GM21447 (cell line): ENCODE results near the gene DCC.

ENCODE experiments used
- ATAC-seq: cut with Tn5 transposase; IDR thresholded peaks from one replicate; pipeline ENCODE4 v1.9.1; 2021; ENCODE audit not compliant: unreplicated experiment

Gene DCC

DNA sequence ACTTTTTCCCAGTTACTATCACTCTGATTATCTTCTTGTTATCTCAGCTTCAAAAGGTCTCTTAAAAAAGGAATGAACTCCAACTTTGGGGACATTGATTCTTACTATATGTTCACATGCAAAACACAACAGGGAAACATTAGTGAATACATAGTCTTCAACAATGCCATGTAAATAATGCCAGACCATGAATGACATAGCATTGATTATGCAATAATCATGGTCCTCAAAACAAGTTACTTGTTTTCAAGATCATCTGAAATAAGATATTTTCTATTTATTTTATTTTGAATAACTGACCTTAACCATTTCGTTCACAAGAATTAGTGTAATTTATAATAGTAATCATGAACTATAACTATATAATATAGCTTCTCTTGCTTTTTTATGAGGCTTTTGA is 982.2 kb downstream of the DCC start:
- no peak for ATAC-seq

DNA sequence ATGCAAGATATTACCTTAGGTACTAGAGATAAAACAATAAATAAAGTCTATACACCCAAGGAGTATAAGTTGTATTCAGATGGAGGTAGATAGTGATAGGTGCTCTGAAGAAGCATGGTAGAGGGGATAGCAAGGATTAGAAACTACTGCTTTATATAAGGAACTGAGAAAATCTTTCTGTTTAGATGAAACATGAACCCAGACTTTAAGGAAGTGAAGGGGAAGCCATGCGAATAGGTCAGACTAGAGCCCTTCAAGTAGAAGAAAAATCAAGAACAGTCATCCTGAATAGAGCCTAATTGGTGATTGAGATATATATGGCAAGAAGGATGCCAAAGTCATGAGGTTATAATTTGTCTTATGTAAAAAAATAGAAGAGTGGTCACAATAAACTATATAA is 984.4 kb downstream of the DCC start:
- ATAC-seq: no peak

DNA sequence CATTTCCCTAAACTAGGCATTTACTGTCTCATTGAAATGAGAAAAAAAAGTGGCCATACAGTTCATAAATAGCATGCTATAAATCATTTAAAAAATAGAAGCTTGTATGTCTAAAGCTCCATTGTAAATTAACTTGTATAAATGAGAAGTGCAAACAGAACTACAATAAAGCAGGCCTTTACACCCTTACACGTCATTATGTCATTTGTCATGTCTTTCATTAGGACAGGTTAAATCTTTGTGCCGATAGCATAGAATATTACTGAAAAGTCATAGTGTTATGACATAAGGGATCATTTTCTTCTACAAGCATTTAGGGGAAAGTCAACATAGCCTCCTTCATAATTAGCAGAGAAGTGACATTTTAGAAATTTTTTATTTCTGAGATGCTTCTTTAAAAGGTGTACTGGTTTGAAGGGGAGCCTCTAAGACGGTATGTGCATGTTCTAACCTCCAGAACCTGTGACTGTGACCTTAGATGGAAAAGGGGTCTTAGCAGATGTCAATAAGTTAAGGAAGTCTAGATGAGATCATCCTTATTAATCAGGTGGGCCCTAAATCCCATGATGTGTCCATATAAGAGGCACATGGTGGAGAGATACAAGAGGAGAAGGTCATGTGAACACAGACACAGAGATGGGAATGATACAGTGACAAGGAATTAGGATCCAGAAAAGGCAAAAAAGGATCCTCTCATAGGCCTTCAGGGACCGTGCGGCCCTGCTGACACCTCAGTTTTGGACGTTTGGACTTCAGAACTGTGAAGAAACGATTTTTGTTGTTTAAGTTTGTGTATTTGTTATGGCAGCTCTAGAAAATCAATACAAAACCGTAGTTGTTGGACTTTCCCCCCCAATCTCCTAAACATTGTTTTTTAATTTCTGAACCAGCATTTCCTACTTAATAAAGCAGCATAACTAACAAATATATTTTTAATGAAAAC is 1020.8 kb downstream of the DCC start:
- no peak for ATAC-seq

DNA sequence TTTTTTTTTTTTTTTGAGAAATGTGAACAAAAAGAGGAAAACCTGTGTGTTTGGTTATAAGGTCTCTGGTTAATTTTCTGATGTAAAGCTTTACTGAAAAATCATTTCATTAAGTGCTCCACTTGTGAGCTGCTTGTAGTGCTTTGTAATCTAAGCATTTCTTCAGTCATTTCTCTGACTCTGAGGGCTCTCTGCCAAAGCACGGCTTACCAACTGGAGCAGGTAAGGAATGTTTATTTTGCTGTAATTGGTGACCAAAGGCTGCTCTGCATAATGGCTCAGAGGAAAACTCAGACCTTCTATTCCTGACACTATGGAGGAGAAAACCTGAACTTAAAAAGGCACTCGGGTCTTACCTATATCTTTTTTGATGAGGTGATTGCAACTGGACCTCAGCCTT is 1035.6 kb downstream of the DCC start:
- ATAC-seq: no peak

DNA sequence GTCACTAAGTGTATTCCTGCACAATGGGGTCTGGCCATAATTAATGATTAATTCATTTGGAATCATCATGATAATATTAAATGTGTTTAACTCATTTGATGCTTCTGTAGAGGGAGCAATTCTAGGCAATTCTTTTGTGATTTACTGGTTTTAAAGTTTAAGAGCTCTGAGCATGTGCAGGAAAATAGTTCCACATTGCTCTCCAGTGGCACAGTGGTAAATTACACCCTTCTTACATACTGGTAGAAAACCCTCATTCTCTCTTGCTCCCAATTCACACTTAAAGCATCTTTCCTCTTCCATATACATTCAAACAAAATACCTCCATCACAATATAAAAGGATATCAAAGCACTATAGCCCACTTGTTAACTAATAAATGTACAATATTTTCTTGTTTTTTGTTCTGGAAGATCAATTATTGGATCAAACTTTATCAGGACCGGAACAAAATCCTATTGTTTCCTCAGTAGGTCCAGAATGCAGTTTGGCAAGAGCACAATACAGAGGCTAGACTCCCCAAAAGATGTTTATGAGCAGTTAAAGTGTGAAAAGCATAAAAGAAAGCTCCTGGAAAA is 1040.2 kb downstream of the DCC start:
- ATAC-seq: no peak

DNA sequence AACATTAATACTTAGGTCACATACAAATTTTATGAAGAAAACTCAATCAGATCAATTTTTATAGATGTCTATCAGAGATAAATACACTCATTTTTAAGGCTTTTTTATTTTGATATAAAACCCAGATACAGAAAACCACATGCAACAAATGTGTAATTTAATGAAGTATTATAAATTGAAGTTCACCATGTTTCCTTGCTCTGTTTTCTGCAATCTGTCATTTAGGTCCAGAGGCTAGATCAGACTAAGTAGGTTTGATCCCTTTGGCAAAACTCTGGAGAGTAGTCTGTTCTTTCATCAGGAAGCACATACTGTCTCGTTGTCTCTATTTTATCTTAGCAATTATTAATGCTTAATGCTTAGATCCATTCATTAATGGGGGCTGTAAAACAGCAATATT is 1042.9 kb downstream of the DCC start:
- ATAC-seq: no peak

DNA sequence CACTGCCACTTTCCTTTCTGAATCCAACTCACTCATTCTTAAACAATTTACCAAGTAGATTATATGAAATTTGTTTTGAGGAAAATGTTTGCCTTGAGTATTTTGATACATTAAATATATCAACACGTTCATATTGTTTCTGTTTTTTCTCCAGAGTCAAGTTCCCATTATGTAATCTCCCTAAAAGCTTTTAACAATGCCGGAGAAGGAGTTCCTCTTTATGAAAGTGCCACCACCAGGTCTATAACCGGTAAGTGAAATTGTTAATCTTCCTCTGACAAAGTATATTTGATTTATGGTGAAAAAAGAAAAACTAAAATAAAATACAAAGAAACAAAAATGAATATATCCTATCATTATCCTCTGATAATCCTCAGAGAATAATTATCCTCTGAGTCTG is 1045.9 kb downstream of the DCC start:
- ATAC-seq: no peak

DNA sequence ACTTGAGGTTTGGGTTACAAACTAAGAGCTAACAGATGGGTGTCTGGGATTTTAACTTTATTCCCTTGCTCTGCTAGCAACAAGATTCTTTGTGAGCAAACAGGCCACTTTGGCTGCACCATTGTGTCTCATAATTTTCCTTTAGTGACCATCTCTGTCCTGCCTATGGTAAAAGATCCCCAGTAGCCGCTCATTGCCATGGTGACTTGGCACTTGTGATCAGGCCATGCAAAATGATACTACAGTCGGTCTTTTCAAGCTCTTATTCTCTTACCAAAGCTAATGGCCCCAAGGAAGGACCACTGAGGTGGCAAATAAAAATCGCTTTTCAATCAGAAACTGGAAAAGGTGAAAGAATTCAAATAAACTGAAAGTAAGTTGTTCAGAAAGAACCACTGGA is 1047.6 kb downstream of the DCC start:
- no peak for ATAC-seq

DNA sequence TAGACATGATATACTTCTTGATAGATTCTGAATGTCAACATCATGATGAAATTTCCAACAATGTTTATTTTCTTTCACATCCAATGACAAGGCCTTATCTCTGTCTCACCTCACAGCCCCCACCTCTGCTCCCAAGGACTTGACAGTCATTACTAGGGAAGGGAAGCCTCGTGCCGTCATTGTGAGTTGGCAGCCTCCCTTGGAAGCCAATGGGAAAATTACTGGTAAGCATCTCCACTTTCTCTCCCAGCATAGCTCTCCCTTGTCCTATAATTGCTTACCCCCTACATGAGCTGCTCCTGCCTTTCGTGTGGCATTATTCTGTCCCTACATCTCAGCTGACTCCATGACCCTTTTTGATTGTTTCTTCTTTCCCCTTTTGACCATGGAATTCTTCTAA is 1062.7 kb downstream of the DCC start:
- no peak for ATAC-seq

DNA sequence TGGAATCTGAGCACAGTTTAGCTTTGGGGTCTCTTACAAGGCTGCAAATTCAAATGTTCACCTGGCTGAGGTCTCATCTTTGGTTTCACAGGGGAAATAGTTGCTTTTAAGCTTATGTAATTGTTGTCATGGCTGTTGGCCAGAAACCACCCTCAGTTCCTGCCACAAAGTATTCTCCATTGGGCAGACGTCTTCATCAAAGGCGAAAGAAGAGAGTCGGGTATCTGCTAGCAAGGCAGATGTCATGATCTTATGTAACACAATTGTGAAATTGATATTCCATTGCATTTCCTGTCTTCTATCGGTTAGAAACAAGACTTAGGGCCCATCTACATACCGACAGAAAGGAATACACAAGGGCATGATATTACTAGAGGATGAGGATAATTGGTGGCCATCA is 1068.3 kb downstream of the DCC start:
- no peak for ATAC-seq

DNA sequence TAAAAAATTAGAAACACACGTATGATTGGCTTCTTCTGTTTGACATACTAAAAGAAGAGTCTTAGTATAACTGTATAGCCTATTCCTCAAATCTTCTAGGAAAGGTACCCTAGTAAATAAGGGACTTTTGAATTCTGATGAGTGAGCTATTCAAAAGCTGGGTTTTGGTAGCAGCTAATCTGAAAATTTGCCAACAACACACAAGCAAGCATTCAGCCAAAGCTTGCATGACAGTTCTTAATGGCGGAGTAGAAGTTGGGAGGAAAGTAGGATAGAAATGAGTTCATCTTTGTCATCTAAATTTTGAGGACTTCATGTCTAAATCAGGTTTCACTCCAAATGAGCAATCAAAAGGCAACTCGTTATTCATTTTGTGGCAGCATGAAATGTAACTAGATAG is 1071.5 kb downstream of the DCC start:
- ATAC-seq: no peak

DNA sequence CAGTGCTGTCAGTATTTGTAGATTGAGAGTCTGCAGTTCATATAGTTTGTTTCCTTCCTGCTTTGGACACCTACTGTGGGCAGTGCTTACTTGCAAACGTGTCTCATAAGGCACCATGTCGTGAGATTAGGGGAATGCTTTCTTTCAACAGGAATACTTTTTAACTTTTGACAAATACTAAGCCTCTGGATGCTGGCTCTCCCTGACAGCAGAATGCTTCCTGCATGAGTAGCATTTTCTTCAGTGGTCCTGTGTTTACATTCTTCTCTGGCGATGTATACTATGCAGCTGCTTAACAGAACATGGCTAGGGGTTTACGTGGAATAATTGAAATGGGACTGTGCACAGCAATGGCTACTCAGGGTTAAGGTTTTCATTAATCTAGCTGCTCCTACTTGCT is 1077.0 kb downstream of the DCC start:
- no peak for ATAC-seq

DNA sequence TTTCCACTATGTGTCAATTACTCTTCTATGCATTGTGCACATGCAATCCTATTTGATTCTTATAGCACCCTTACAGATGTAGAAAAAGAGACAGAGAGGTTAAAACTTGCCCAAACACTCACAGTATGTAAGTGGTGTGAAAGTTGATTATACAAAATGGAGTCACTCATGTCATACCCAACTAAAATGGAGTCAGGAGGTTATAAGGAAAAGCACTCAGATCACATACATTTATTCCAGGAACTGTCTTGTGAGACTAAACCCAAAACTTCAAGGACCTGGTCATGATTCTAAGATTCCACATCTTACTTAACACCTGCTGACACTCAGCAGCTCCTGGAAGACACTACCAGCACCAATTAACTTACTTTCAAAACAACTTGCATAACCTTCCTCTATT is 1081.9 kb downstream of the DCC start:
- ATAC-seq: no peak

DNA sequence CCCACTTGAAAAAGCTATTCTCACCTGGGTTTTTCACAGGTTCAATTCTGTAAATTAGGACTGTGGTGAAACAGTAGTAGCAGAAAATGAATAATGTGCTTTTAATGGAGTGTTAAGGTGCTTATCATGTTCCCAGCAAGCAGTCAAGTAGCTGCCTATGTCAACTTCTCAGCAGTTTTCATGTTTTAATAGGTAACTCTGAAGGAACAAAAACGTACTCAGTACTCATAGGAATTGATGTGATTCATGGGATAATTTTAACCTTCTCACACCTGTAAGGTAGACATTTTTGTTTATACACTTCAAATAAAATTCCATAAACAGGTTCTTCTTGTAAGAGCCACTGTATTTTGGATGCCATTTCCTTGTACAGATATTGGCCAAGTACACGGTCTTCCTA is 1082.9 kb downstream of the DCC start:
- no peak for ATAC-seq

DNA sequence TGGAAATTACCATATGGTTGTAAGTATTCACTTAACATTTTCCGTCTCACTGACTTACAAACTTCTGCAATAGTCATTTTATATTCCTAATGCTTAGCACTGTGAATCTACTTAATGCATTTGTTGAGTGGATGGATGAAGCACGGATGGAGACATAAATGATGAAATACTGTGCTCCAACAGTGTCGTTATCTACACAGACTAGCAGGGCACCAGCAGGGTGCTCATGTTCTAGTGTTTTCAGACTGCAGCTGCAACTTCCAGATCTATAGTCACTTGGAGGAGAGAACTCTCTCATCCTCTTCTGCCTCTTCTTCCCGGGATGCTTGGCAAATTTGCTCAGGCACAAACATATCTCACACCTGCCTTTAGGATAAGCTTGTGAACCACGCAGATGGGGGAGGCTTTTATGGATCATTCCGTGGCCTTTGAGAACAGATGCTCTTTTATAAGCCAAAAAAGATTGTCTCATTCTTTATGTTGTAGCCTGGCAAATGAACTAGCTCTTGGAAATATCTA is 1086.7 kb downstream of the DCC start:
- no peak for ATAC-seq

DNA sequence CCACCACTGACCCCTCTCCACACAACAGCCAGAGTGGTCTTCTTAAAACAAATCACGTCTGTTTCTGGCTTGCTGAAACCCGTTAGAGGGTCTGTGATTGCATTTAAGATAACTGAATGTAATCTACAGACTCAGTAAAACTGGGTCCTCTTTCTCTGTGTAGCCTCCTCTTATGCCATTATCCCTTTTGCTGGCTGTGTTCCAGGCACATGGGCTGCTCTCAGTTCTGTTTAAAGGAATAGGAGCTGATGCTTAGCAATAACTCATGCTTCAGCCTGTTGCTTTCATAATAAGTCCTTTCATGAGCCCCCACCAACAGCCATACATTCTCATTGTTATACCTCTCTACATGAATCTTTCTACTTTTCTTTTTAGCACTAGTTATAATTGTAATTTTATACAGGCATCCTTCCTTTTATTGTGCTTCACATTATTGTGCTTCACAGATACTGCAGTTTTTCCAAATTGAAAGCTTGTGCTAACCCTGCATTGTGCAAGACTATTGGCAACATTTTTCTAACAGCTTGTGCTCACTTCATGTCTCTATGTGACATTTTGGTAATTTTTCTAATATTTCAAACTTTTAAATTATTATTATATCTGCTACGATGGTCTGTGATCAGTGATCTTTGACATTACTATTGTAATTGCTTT is 1101.9 kb downstream of the DCC start:
- ATAC-seq: no peak

DNA sequence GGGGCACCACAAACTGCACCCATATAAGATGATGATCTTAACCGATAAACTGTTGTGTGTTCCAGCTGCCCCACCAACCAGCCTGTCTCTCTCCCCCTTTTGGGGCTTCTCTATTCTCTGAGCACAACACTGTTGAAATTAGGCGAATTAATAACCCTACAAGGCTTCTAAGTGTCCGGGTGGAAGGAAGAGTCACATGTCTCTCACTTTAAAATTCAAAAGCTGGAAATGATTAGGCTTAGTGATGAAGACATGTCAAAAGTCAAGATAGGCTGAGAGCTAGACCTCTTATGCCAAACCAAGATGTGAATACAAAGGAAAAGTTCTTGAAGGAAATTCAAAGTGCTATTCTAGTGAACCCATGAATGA is 1102.4 kb downstream of the DCC start:
- ATAC-seq: no peak

DNA sequence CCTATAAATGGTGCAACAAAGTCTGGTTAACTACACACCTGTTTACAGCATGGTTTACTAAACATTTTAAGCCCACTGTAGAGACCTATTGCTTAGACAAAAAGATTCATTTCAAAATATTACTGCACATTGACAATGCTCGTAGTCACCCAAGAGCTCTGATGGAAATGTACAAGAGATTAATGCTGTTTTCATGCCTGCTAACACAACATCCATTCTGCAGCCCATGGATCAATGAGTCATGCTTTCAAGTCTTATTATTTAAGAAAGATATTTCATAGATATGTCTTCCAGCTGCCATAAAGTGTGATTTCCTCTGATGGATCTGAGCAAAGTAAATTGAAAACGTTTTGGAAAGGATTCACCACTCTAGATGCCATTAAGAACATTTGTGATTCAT is 1103.3 kb downstream of the DCC start:
- ATAC-seq: no peak

DNA sequence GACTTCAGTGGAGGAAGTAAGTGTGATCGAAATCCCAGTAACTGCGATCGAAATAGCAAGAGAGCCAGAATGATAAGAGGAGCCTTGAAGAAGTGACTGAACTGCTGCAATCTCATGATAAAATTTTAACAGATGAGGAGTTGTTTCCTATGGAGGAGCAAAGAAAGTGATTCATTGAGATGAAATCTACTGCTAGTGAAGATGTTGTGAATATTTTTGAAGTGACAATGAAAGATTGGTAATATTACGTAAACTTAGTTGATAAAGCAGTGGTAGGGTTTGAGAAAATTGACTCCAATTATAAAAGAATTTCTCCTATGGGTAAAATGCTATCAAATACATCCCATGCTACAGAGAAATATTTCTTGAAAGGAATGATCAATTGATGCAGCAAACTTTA is 1103.8 kb downstream of the DCC start:
- no peak for ATAC-seq

DNA sequence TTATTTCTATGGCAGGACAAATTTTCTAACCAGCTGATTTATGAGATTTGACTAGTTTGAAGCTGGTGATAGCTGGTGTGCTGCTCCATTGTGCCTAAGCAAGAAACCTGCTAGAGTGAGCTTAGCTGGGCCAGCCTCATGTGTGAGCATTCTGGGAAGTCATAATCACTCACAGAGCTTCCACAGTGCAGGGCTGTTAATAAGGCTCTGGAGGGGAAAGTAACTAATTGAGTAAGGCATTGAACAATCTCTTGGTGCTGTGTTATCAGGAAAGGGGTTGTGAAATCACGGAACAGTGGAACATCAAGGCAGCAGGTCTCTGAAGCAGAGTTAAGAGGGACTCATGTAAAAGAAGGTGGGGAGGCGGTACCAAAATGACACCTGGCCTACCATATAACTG is 1111.9 kb downstream of the DCC start:
- no peak for ATAC-seq

DNA sequence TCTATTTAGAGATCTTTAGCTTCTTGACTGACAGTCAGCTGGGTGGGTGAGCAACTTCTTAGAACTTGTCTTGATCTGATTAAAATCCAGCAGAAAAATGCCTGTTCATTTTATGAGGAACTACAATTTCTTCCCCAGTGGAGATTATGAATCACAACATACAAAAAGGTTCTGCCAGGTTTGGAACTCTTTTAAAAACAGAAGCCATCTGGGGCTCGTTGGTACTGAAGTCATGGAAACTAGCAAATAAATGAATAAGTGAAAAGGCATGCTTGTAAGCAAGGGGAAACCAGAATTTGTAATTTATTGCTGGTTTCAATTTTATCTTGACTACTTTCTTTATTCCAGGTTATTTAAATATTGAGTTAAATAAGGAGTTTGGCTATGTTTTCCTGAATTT is 1117.1 kb downstream of the DCC start:
- no peak for ATAC-seq

DNA sequence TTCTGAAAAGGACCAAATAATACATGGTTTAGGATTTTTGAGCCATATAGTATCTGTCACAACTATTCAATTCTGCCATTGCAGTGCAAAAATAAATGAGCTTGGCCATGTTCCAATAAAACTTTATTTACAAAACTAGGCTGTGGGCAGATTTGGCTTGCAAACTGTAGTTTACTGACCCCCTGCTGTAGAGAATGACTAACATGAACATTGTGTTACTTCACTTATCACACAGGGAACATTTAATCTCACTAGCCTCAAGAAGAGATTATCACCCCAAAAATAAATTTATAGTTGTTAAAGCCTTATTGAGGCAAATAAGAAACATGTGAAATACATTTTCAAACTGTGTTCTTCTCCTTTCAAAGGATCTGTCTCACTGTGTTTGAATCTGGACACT is 1118.3 kb downstream of the DCC start:
- no peak for ATAC-seq
